Astrocyte (in vitro differentiated cells and primary cell): ENCODE measurements around the gene SH3GL2. TPM values are rescaled to one million over a fixed set of nuclear protein-coding genes. Genes with fewer than 3 reads are reported as not detected.

Experiments
- DNase-seq: peaks from one replicate; pipeline ENCODE4 v3.0.0-alpha.2; 2010; ENCODE audit warnings: low read depth
- FAIRE-seq: peaks from 2 replicates; lab custom pipeline; 2011; peaks lifted over from hg19 to GRCh38; lab: Jason Lieb, UNC
- H2AFZ ChIP-seq: 2 replicates; pipeline ENCODE4 v1.6.0; 2012; ENCODE audit warnings: low read depth, low read length, inconsistent platforms
- H3K27ac ChIP-seq: 2 replicates; pipeline ENCODE4 v1.5.1; 2011; ENCODE audit warnings: low read depth, low read length, inconsistent platforms
- H3K27me3 ChIP-seq: 2 replicates; pipeline ENCODE4 v1.6.0; 2011; ENCODE audit warnings: low read length, inconsistent platforms; ENCODE audit not compliant: insufficient read depth
- H3K36me3 ChIP-seq: 2 replicates; pipeline ENCODE4 v1.5.1; 2011; ENCODE audit warnings: low read length, inconsistent platforms; ENCODE audit not compliant: insufficient read depth
- H3K4me1 ChIP-seq: 2 replicates; pipeline ENCODE4 v1.5.1; 2011; ENCODE audit warnings: low read length, inconsistent platforms; ENCODE audit not compliant: insufficient read depth
- H3K4me2 ChIP-seq: 2 replicates; pipeline ENCODE4 v1.6.0; 2012; ENCODE audit warnings: low read length, inconsistent platforms
- H3K4me3 ChIP-seq: 2 replicates; pipeline ENCODE4 v1.5.1; 2011; ENCODE audit warnings: low read depth, mild to moderate bottlenecking, low read length, inconsistent platforms; ENCODE audit not compliant: insufficient read depth
- H3K79me2 ChIP-seq: 2 replicates; pipeline ENCODE4 v1.6.0; 2012; ENCODE audit warnings: mild to moderate bottlenecking, low read length, inconsistent platforms; ENCODE audit not compliant: insufficient read depth
- H3K9ac ChIP-seq: 2 replicates; pipeline ENCODE4 v1.6.0; 2012; ENCODE audit warnings: mild to moderate bottlenecking, low read length, inconsistent platforms
- H3K9me3 ChIP-seq: 2 replicates; pipeline ENCODE4 v1.5.1; 2012; ENCODE audit warnings: low read depth, mild to moderate bottlenecking, low read length, inconsistent platforms; ENCODE audit not compliant: insufficient read depth
- H4K20me1 ChIP-seq: 2 replicates; pipeline ENCODE4 v1.6.0; 2012; ENCODE audit warnings: low read length, inconsistent platforms; ENCODE audit not compliant: insufficient read depth
- H3K27ac Mint-ChIP-seq: one replicate; pipeline ENCODE4 v1.8.0; 2021; ENCODE audit warnings: mild to moderate bottlenecking, mixed read lengths; ENCODE audit not compliant: unreplicated experiment
- H3K27me3 Mint-ChIP-seq: one replicate; pipeline ENCODE4 v1.8.0; 2021; ENCODE audit warnings: low read depth, mixed read lengths; ENCODE audit not compliant: unreplicated experiment
- H3K36me3 Mint-ChIP-seq: one replicate; pipeline ENCODE4 v1.8.0; 2021; ENCODE audit warnings: low read depth, mixed read lengths; ENCODE audit not compliant: unreplicated experiment
- H3K4me1 Mint-ChIP-seq: one replicate; pipeline ENCODE4 v1.8.0; 2021; ENCODE audit warnings: low read depth, mixed read lengths; ENCODE audit not compliant: unreplicated experiment
- H3K4me3 Mint-ChIP-seq: one replicate; pipeline ENCODE4 v1.8.0; 2021; ENCODE audit warnings: mild to moderate bottlenecking, moderate library complexity, mixed read lengths; ENCODE audit not compliant: unreplicated experiment
- H3K9me3 Mint-ChIP-seq: one replicate; pipeline ENCODE4 v1.8.0; 2021; ENCODE audit warnings: mild to moderate bottlenecking, mixed read lengths; ENCODE audit not compliant: unreplicated experiment
- EZH2 ChIP-seq: IDR thresholded peaks from 2 replicates; pipeline ENCODE4 v1.6.1; 2012; ENCODE audit warnings: mild to moderate bottlenecking, low read length, inconsistent platforms; ENCODE audit not compliant: insufficient read depth
- total RNA-seq: library from RNA; stranded (reverse); gene quantifications from 2 replicates; pipeline ENCODE4 v1.2.1, GENCODE V29; 2021
- TF ChIP-seq, protein P1 (sequence below): IDR thresholded peaks from 2 replicates; pipeline ENCODE4 v1.5.1; 2011; ENCODE audit warnings: low read depth, mild to moderate bottlenecking, inconsistent platforms, low read length, moderate library complexity; ENCODE audit not compliant: insufficient read depth

SH3GL2 gene
- total RNA-seq, 1 donor from 2014 or later = 0.16 TPM

DNA sequence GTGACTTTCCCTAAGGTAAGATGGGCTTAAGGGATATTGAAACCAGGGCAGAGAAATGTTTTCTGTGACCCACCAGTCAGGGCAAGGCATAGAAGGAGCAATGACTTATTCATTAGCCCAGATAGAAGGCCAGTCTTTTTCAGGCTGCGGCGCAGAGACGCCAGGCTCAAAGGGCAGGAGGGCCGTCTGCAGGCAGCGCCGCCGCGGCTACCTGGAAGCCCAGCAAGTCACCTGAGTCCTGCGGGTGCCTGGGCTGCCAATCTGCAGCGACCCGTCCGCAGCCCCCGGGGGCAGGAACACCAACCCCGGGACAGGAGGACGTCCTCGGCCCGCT lies 322 bp upstream of the SH3GL2 start:
- Histone ChIP-seq H3K9me3 (no peaks in the 10 kb centered on the region), H3K27me3 (peaks cover 50% of the 10 kb centered on the region), H3K36me3 (no peaks in the 10 kb centered on the region), H3K4me1 (peaks cover 7% of the 10 kb centered on the region), H3K27ac (no peak overlapping the region), H3K4me2 (peak overlapping the region; percentile 84), H3K9ac (no peak overlapping the region), H4K20me1 (no peaks in the 10 kb centered on the region), H3K79me2 (no peaks in the 10 kb centered on the region), H2AFZ (peak overlapping the region; percentile 80), H3K4me3 (peak overlapping the region; percentile 44)
- FAIRE-seq (no peak), DNase-seq (no peak)
- Mint-ChIP-seq H3K4me1 (no peaks in the 10 kb centered on the region), H3K36me3 (no peaks in the 10 kb centered on the region), H3K9me3 (no peaks in the 10 kb centered on the region), H3K27me3 (peaks cover 56% of the 10 kb centered on the region), H3K27ac (no peak overlapping the region), H3K4me3 (peak overlapping the region; percentile 79)
- TF ChIP-seq, protein P1, sequence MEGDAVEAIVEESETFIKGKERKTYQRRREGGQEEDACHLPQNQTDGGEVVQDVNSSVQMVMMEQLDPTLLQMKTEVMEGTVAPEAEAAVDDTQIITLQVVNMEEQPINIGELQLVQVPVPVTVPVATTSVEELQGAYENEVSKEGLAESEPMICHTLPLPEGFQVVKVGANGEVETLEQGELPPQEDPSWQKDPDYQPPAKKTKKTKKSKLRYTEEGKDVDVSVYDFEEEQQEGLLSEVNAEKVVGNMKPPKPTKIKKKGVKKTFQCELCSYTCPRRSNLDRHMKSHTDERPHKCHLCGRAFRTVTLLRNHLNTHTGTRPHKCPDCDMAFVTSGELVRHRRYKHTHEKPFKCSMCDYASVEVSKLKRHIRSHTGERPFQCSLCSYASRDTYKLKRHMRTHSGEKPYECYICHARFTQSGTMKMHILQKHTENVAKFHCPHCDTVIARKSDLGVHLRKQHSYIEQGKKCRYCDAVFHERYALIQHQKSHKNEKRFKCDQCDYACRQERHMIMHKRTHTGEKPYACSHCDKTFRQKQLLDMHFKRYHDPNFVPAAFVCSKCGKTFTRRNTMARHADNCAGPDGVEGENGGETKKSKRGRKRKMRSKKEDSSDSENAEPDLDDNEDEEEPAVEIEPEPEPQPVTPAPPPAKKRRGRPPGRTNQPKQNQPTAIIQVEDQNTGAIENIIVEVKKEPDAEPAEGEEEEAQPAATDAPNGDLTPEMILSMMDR = no peak
- no peak for TF ChIP-seq EZH2

DNA sequence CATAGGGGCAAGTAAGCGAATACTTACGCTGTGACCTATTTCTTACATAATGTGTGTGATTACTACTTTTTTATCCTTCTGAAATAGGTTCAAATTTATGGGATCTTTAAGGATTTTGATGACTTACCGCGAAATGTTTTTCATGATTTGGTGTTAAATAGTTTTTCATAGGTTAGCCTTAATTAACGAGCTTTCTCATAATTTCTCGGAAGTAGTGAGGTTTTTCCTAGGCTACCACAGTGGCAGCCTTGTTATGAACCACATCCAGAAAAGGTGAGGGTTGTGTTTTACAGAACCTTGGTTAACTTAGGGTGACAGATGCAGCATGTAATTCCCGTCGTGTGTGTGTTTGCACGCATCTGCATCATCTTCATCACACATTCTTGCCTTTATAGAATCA lies 1.3 kb downstream of the SH3GL2 start:
- H3K27me3 ChIP-seq = peaks cover 51% of the 10 kb centered on the region
- no peaks in the 10 kb centered on the region for H3K9me3 Mint-ChIP-seq
- no peaks in the 10 kb centered on the region for H3K9me3 ChIP-seq
- no peak overlapping the region for H3K27ac Mint-ChIP-seq
- DNase-seq (no peak), FAIRE-seq (no peak)
- H3K36me3 ChIP-seq = no peaks in the 10 kb centered on the region
- H2AFZ ChIP-seq = no peak overlapping the region
- H3K4me1 ChIP-seq = peaks cover 7% of the 10 kb centered on the region
- H3K36me3 Mint-ChIP-seq = no peaks in the 10 kb centered on the region
- H4K20me1 ChIP-seq = no peaks in the 10 kb centered on the region
- H3K4me1 Mint-ChIP-seq = no peaks in the 10 kb centered on the region
- no peak overlapping the region for H3K27ac ChIP-seq
- H3K4me3 ChIP-seq = no peak overlapping the region
- no peak for TF ChIP-seq EZH2
- no peak overlapping the region for H3K4me3 Mint-ChIP-seq
- H3K79me2 ChIP-seq = no peaks in the 10 kb centered on the region
- peaks cover 45% of the 10 kb centered on the region for H3K27me3 Mint-ChIP-seq
- no peak overlapping the region for H3K9ac ChIP-seq
- no peak overlapping the region for H3K4me2 ChIP-seq

DNA sequence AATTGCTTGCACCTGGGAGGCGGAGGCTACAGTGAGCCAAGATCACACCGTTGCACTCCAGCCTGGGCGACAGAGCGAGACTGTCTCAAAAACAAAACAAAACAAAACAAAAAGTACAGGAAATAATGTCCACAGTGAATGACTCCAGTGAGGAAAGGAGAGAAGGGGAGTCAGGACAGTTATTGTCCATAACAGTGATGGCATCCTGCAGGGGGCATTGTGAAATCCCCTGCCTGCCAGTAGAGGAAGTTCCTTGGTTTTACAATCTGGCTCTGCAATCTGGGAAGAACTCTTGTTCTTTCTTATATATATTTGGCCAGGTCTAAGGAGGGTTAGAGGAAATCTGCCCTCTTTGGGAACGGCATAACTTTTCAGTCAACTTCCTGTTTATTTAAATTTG lies 8.2 kb downstream of the SH3GL2 start:
- H3K4me3 Mint-ChIP-seq = no peak overlapping the region
- H3K27ac Mint-ChIP-seq = no peak overlapping the region
- TF ChIP-seq EZH2 = no peak
- TF ChIP-seq, protein P1 = no peak
- H3K27me3 ChIP-seq = peaks cover 5% of the 10 kb centered on the region
- no peak overlapping the region for H3K27ac ChIP-seq
- H3K36me3 ChIP-seq = no peaks in the 10 kb centered on the region
- FAIRE-seq = no peak
- H3K4me1 ChIP-seq = no peaks in the 10 kb centered on the region
- H3K9ac ChIP-seq = no peak overlapping the region
- no peak for DNase-seq
- H3K79me2 ChIP-seq = no peaks in the 10 kb centered on the region
- H3K9me3 Mint-ChIP-seq = peaks cover 3% of the 10 kb centered on the region
- H3K36me3 Mint-ChIP-seq = no peaks in the 10 kb centered on the region
- H2AFZ ChIP-seq = no peak overlapping the region
- no peaks in the 10 kb centered on the region for H4K20me1 ChIP-seq
- H3K27me3 Mint-ChIP-seq = peaks cover 4% of the 10 kb centered on the region
- no peaks in the 10 kb centered on the region for H3K9me3 ChIP-seq
- no peaks in the 10 kb centered on the region for H3K4me1 Mint-ChIP-seq
- no peak overlapping the region for H3K4me3 ChIP-seq
- H3K4me2 ChIP-seq = no peak overlapping the region
